ENCODE measurements around the gene CDH18.
"Not testable (repeated sequence)": the region's sequence is repeated elsewhere in the genome, so short reads cannot be mapped to it uniquely, and the experiment has no call there.

CDH18 gene

GRCh38 chr5:19859020-19859419, 129.0 kb downstream of the CDH18 start:
- DNase-seq (ENCODE audit: low spot score), result no peak

GRCh38 chr5:19855931-19856330, 132.1 kb downstream of the CDH18 start:
- DNase-seq (ENCODE audit: low spot score), result no peak

- no peak for DNase-seq (ENCODE audit: low spot score)
Measured at GRCh38 chr5:19855453-19855852, 132.5 kb downstream of the CDH18 start.

GRCh38 chr5:19855031-19855430, 133.0 kb downstream of the CDH18 start:
- no peak for DNase-seq (ENCODE audit: low spot score)

- no peak for DNase-seq (ENCODE audit: low spot score)
Measured at GRCh38 chr5:19853616-19854240, 134.3 kb downstream of the CDH18 start.

GRCh38 chr5:19837536-19838174, 150.3 kb downstream of the CDH18 start:
- no peak for DNase-seq (ENCODE audit: low spot score)

GRCh38 chr5:19835442-19835841, 152.6 kb downstream of the CDH18 start:
- DNase-seq (ENCODE audit: low spot score), result no peak

- DNase-seq (ENCODE audit: low spot score), result not testable (repeated sequence)
Measured at GRCh38 chr5:19812720-19813119, 175.3 kb downstream of the CDH18 start.

- DNase-seq (ENCODE audit: low spot score), result no peak
Measured at GRCh38 chr5:19806756-19807155, 181.2 kb downstream of the CDH18 start.

- no peak for DNase-seq (ENCODE audit: low spot score)
Measured at GRCh38 chr5:19802686-19803085, 185.3 kb downstream of the CDH18 start.

GRCh38 chr5:19795218-19795617, 192.8 kb downstream of the CDH18 start:
- DNase-seq (ENCODE audit: low spot score), result no peak

GRCh38 chr5:19790829-19791466, 197.1 kb downstream of the CDH18 start:
- DNase-seq (ENCODE audit: low spot score), result no peak

- no peak for DNase-seq (ENCODE audit: low spot score)
Measured at GRCh38 chr5:19782566-19782965, 205.4 kb downstream of the CDH18 start.

- DNase-seq (ENCODE audit: low spot score), result no peak
Measured at GRCh38 chr5:19777363-19777762, 210.6 kb downstream of the CDH18 start.

- not testable (repeated sequence) for DNase-seq (ENCODE audit: low spot score)
Measured at GRCh38 chr5:19776886-19777285, 211.1 kb downstream of the CDH18 start.

- no peak for DNase-seq (ENCODE audit: low spot score)
Measured at GRCh38 chr5:19771174-19771835, 216.7 kb downstream of the CDH18 start.

- no peak for DNase-seq (ENCODE audit: low spot score)
Measured at GRCh38 chr5:19770396-19770795, 217.6 kb downstream of the CDH18 start.

GRCh38 chr5:19767987-19768386, 220.0 kb downstream of the CDH18 start:
- DNase-seq (ENCODE audit: low spot score), result no peak

- DNase-seq (ENCODE audit: low spot score), result no peak
Measured at GRCh38 chr5:19753579-19753978, 234.4 kb downstream of the CDH18 start.

GRCh38 chr5:19751326-19751725, 236.7 kb downstream of the CDH18 start:
- no peak for DNase-seq (ENCODE audit: low spot score)

- no peak for DNase-seq (ENCODE audit: low spot score)
Measured at GRCh38 chr5:19745247-19745646, 242.8 kb downstream of the CDH18 start.

- no peak for DNase-seq (ENCODE audit: low spot score)
Measured at GRCh38 chr5:19739671-19740070, 248.3 kb downstream of the CDH18 start.

- DNase-seq (ENCODE audit: low spot score), result no peak
Measured at GRCh38 chr5:19734776-19735175, 253.2 kb downstream of the CDH18 start.
